Measurements from ENCODE around the gene SYNGR2.

Gene SYNGR2

GRCh38 chr17:78196716-78197115 lies 28.3 kb downstream of the SYNGR2 start:
- TF ChIP-seq SNAI2 (CRISPR knock-in tag; IDR thresholded peaks at IDR 0.05): no peak
- no peak for TF ChIP-seq ESRRG (CRISPR knock-in tag; IDR thresholded peaks at IDR 0.05)
- TF ChIP-seq ZNF8 (CRISPR knock-in tag; IDR thresholded peaks at IDR 0.05): no peak
- TF ChIP-seq ZNF565 (CRISPR knock-in tag; conservative IDR thresholded peaks at IDR 0.05; ENCODE audit: low read depth): no peak
- no peak for TF ChIP-seq RARB (CRISPR knock-in tag; IDR thresholded peaks at IDR 0.05)
- no peak for TF ChIP-seq POU6F1 (CRISPR knock-in tag; IDR thresholded peaks at IDR 0.05; ENCODE audit: borderline replicate concordance, low read depth)
- no peak for TF ChIP-seq ISL1 (CRISPR knock-in tag; IDR thresholded peaks at IDR 0.05)
- TF ChIP-seq CSRNP3 (CRISPR knock-in tag; IDR thresholded peaks at IDR 0.05): no peak
- no peak for TF ChIP-seq ARNTL (CRISPR knock-in tag; IDR thresholded peaks at IDR 0.05; ENCODE audit: borderline replicate concordance, low read depth)
- TF ChIP-seq ZFP3 (CRISPR knock-in tag; IDR thresholded peaks at IDR 0.05): no peak
- no peak for TF ChIP-seq TOX (CRISPR knock-in tag; IDR thresholded peaks at IDR 0.05; ENCODE audit: borderline replicate concordance)
- TF ChIP-seq TCF4 (CRISPR knock-in tag; IDR thresholded peaks at IDR 0.05; ENCODE audit: borderline replicate concordance): no peak
- TF ChIP-seq PATZ1 (CRISPR knock-in tag; IDR thresholded peaks at IDR 0.05; ENCODE audit: borderline replicate concordance): no peak
- no peak for ATAC-seq

- ATAC-seq: no peak; the same call in 2 of the 3 replicates
- TF ChIP-seq ZFP30 (CRISPR knock-in tag; IDR thresholded peaks at IDR 0.05): no peak
- TF ChIP-seq ZC3H10 (CRISPR knock-in tag; IDR thresholded peaks at IDR 0.05): no peak
These were observed 28.9 kb downstream of the SYNGR2 start for GRCh38 chr17:78197147-78197832.

- no peak for ATAC-seq
- TF ChIP-seq POU6F1 (CRISPR knock-in tag; IDR thresholded peaks at IDR 0.05; ENCODE audit: borderline replicate concordance, low read depth) (no peak), ZNF70 (CRISPR knock-in tag; IDR thresholded peaks at IDR 0.05) (no peak), CREB5 (CRISPR knock-in tag; IDR thresholded peaks at IDR 0.05; ENCODE audit: low read depth) (no peak)
These were observed 32.1 kb downstream of the SYNGR2 start for GRCh38 chr17:78200451-78200850.

GRCh38 chr17:78202666-78203065 lies 34.3 kb downstream of the SYNGR2 start:
- no peak for TF ChIP-seq TSHZ2 (CRISPR knock-in tag; IDR thresholded peaks at IDR 0.05)
- no peak for TF ChIP-seq ZFP3 (CRISPR knock-in tag; IDR thresholded peaks at IDR 0.05)
- TF ChIP-seq ISL1 (CRISPR knock-in tag; IDR thresholded peaks at IDR 0.05): no peak
- TF ChIP-seq ZNF8 (CRISPR knock-in tag; IDR thresholded peaks at IDR 0.05): no peak
- no peak for TF ChIP-seq ARNTL (CRISPR knock-in tag; IDR thresholded peaks at IDR 0.05; ENCODE audit: borderline replicate concordance, low read depth)
- TF ChIP-seq ZFP30 (CRISPR knock-in tag; IDR thresholded peaks at IDR 0.05): no peak
- no peak for TF ChIP-seq ZC3H10 (CRISPR knock-in tag; IDR thresholded peaks at IDR 0.05)
- TF ChIP-seq SNAI2 (CRISPR knock-in tag; IDR thresholded peaks at IDR 0.05): no peak
- TF ChIP-seq CSRNP3 (CRISPR knock-in tag; IDR thresholded peaks at IDR 0.05): no peak
- no peak for TF ChIP-seq TCF4 (CRISPR knock-in tag; IDR thresholded peaks at IDR 0.05; ENCODE audit: borderline replicate concordance)
- TF ChIP-seq ZNF565 (CRISPR knock-in tag; conservative IDR thresholded peaks at IDR 0.05; ENCODE audit: low read depth): no peak
- no peak for ATAC-seq
